ENCODE results near the gene SPRY2. TPM values are rescaled to one million over a fixed set of nuclear protein-coding genes. Genes with fewer than 3 reads are reported as not detected.

SPRY2 gene
- total RNA-seq, 1 experiment from 2014 or later = 7.2 TPM

DNA sequence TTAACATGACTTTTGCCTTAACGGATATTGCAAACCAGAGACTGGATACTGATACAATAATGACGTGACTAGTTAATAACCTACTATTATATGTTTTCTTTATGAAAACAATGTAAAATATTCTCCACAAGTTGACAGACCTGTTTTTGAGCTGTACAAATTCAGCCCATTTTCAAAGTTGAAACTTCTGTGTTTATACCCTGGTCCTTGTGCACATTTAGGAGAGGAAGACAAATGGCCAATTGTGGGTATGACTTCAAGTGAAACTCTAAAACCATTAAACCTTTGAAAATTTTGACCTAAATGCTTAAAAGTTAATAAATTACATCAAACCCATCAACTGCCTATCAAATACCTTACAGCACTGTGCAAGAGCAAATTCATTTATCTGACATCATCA, 8.9 kb downstream of the SPRY2 start:
- H3K79me2 ChIP-seq (ENCODE audit: insufficient read depth, low read length) = peaks cover 9% of the 10 kb centered on the region; the same call in 1 of the 2 replicates
- H4K20me1 ChIP-seq (ENCODE audit: insufficient read depth) = no peaks in the 10 kb centered on the region
- no peaks in the 10 kb centered on the region; a peak in 1 of 4 replicates for H3K36me3 ChIP-seq (ENCODE audit: control insufficient read depth in 1 of 2, insufficient read depth in 2 of 2, low read length in 2 of 2)
- no peaks in the 10 kb centered on the region for H3K27me3 ChIP-seq (ENCODE audit: insufficient read depth, low read length)
- H3K4me3 ChIP-seq (replicated peaks in 1 of 2; ENCODE audit: low read depth in 1 of 2, low read length in 2 of 2) = no peak overlapping the region
- intact Hi-C loops (cut with micrococcal nuclease) = no loop called here
- DNase-seq (ENCODE audit: low read depth, low spot score) (no peak), ATAC-seq (no peak)
- CTCF ChIA-PET = no interaction called here
- TF ChIP-seq CTCF (IDR thresholded peaks at IDR 0.05 in 2 of 3, conservative IDR thresholded peaks at IDR 0.05 in 1 of 3; ENCODE audit: borderline replicate concordance in 1 of 3, insufficient read depth in 1 of 3, low read depth in 2 of 3, low read length in 2 of 3) = no peak
- no peak for TF ChIP-seq SRF (IDR thresholded peaks at IDR 0.05; ENCODE audit: low read depth)
- no peak for TF ChIP-seq ZNF274 (IDR thresholded peaks at IDR 0.05; ENCODE audit: low read depth, low read length)
- no peak for TF ChIP-seq EZH2phosphoT487 (IDR thresholded peaks at IDR 0.05; ENCODE audit: borderline replicate concordance)
- TF ChIP-seq, protein P1, sequence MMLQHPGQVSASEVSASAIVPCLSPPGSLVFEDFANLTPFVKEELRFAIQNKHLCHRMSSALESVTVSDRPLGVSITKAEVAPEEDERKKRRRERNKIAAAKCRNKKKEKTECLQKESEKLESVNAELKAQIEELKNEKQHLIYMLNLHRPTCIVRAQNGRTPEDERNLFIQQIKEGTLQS (IDR thresholded peaks at IDR 0.05) = no peak
- TF ChIP-seq YY1 (IDR thresholded peaks at IDR 0.05; ENCODE audit: extremely low read depth, insufficient replicate concordance, low read depth, low read length) = no peak
- H3K4me2 ChIP-seq (ENCODE audit: low read length) = no peak overlapping the region
- H3K9ac ChIP-seq (ENCODE audit: low read length) = no peak overlapping the region
- no peak overlapping the region for H2AFZ ChIP-seq (ENCODE audit: low read depth, low read length, poor library complexity, severe bottlenecking)
- POLR2A ChIA-PET = no interaction called here
- no peaks in the 10 kb centered on the region for H3K9me2 ChIP-seq (ENCODE audit: insufficient read depth)
- no peaks in the 10 kb centered on the region for H3K9me3 ChIP-seq (ENCODE audit: control insufficient read depth in 1 of 2, insufficient read depth in 1 of 2, low read depth in 1 of 2, low read length in 2 of 2)
- H3K27ac ChIP-seq (ENCODE audit: low read depth, low read length) = no peak overlapping the region
- BruUV-seq (replicated peaks) = no TSS peak
- no peaks in the 10 kb centered on the region for H3K4me1 ChIP-seq (ENCODE audit: control insufficient read depth in 1 of 2, insufficient read depth in 2 of 2, low read length in 2 of 2)
- RAD21 ChIA-PET (ENCODE audit: low non-redundant PET in 1 of 2, low total read pairs in 2 of 2, uncharacterized antibody in 2 of 2, unreplicated experiment in 2 of 2) = no interaction called here

DNA sequence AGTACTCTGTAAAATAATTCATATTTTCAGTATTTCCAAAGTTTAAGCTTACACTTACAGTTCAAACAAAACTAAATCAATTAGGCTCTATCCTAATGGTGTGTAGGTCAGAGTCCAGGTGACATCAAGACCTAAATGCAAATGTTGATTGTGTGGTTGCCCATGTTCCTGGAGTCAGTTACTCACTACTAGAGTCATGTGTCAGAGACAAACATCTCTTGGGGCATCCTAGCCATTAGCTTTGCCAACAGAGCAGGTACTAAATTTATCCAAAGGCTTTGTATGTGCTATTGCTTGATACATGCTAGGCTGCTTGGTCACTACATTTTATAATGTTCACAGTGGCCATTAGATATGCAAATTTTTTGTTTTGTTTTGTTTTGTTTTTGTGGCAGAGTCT, 11.7 kb downstream of the SPRY2 start:
- DNase-seq (ENCODE audit: low read depth, low spot score) (no peak), ATAC-seq (no peak)
- ChIA-PET POLR2A (no interaction called here), RAD21 (ENCODE audit: low non-redundant PET in 1 of 2, low total read pairs in 2 of 2, uncharacterized antibody in 2 of 2, unreplicated experiment in 2 of 2) (no interaction called here), CTCF (no interaction called here)
- Histone ChIP-seq H3K27me3 (ENCODE audit: insufficient read depth, low read length) (no peaks in the 10 kb centered on the region), H3K9me3 (ENCODE audit: control insufficient read depth in 1 of 2, insufficient read depth in 1 of 2, low read depth in 1 of 2, low read length in 2 of 2) (no peaks in the 10 kb centered on the region), H3K9me2 (ENCODE audit: insufficient read depth) (no peaks in the 10 kb centered on the region), H3K4me2 (ENCODE audit: low read length) (no peak overlapping the region), H3K9ac (ENCODE audit: low read length) (no peak overlapping the region), H3K27ac (ENCODE audit: low read depth, low read length) (no peak overlapping the region), H3K4me1 (ENCODE audit: control insufficient read depth in 1 of 2, insufficient read depth in 2 of 2, low read length in 2 of 2) (no peaks in the 10 kb centered on the region), H3K79me2 (ENCODE audit: insufficient read depth, low read length) (no peaks in the 10 kb centered on the region), H4K20me1 (ENCODE audit: insufficient read depth) (no peaks in the 10 kb centered on the region), H3K4me3 (replicated peaks in 1 of 2; ENCODE audit: low read depth in 1 of 2, low read length in 2 of 2) (no peak overlapping the region), H2AFZ (ENCODE audit: low read depth, low read length, poor library complexity, severe bottlenecking) (no peak overlapping the region), H3K36me3 (ENCODE audit: control insufficient read depth in 1 of 2, insufficient read depth in 2 of 2, low read length in 2 of 2) (no peaks in the 10 kb centered on the region)
- BruUV-seq (replicated peaks) = no TSS peak
- intact Hi-C loops (cut with micrococcal nuclease) = no loop called here
- TF ChIP-seq, protein P2, sequence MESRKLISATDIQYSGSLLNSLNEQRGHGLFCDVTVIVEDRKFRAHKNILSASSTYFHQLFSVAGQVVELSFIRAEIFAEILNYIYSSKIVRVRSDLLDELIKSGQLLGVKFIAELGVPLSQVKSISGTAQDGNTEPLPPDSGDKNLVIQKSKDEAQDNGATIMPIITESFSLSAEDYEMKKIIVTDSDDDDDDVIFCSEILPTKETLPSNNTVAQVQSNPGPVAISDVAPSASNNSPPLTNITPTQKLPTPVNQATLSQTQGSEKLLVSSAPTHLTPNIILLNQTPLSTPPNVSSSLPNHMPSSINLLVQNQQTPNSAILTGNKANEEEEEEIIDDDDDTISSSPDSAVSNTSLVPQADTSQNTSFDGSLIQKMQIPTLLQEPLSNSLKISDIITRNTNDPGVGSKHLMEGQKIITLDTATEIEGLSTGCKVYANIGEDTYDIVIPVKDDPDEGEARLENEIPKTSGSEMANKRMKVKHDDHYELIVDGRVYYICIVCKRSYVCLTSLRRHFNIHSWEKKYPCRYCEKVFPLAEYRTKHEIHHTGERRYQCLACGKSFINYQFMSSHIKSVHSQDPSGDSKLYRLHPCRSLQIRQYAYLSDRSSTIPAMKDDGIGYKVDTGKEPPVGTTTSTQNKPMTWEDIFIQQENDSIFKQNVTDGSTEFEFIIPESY (IDR thresholded peaks at IDR 0.05; ENCODE audit: extremely low read depth, insufficient replicate concordance, low read length) = no peak

All from HCT116 (cell line).